ENCODE data around the gene MESP2.

The MESP2 gene

GRCh38 chr15:89802986-89803824 lies 27.1 kb downstream of the MESP2 start:
- DNase-seq: no peak

GRCh38 chr15:89803941-89804800 lies 28.0 kb downstream of the MESP2 start:
- DNase-seq: no peak

GRCh38 chr15:89805241-89806209 lies 29.4 kb downstream of the MESP2 start:
- DNase-seq: no peak

- DNase-seq: no peak
Observed at GRCh38 chr15:89806210-89806558, 30.1 kb downstream of the MESP2 start.

GRCh38 chr15:89806559-89807550 lies 30.7 kb downstream of the MESP2 start:
- DNase-seq: no peak

GRCh38 chr15:89807689-89808088 lies 31.6 kb downstream of the MESP2 start:
- DNase-seq: no peak

- DNase-seq: no peak
Observed at GRCh38 chr15:89808160-89808870, 32.2 kb downstream of the MESP2 start.

- no peak for DNase-seq
Observed at GRCh38 chr15:89809093-89809786, 33.1 kb downstream of the MESP2 start.

- no peak for DNase-seq
Observed at GRCh38 chr15:89809787-89810148, 33.6 kb downstream of the MESP2 start.

GRCh38 chr15:89810837-89811236 lies 34.7 kb downstream of the MESP2 start:
- DNase-seq: no peak

- no peak for DNase-seq
Observed at GRCh38 chr15:89812011-89812846, 36.1 kb downstream of the MESP2 start.

- DNase-seq: no peak
Observed at GRCh38 chr15:89812847-89813320, 36.8 kb downstream of the MESP2 start.

- no peak for DNase-seq
Observed at GRCh38 chr15:89813381-89814111, 37.4 kb downstream of the MESP2 start.

- DNase-seq: no peak
Observed at GRCh38 chr15:89814112-89814742, 38.1 kb downstream of the MESP2 start.

- DNase-seq: no peak
Observed at GRCh38 chr15:89815769-89816168, 39.6 kb downstream of the MESP2 start.

- DNase-seq: no peak
Observed at GRCh38 chr15:89817701-89818280, 41.7 kb downstream of the MESP2 start.

- no peak for DNase-seq
Observed at GRCh38 chr15:89818287-89818686, 42.2 kb downstream of the MESP2 start.

Data from activated naive CD4-positive, alpha-beta T cell treated with anti-CD3 and anti-CD28 coated beads, Interleukin-2, amount 50 U/mL, for 16 hours (primary cell).